Bladder microvascular endothelial cell (primary cell): ENCODE measurements around the gene PSME2. TPM values are rescaled to one million over a fixed set of nuclear protein-coding genes. Genes with fewer than 3 reads are reported as not detected.

ENCODE experiments used
- total RNA-seq: library from RNA; depleted of rRNA; stranded (reverse); fragments of >200 nt; gene quantifications from 2 replicates; pipeline ENCODE4 v1.2.3, GENCODE V29; 2014

PSME2 gene
- total RNA-seq, 1 donor from 2014 or later: 124 TPM

Other genes starting within 250 kb of the PSME2 start
- gene DHRS4, start 192.8 kb downstream of the PSME2 start, total RNA-seq: 39.0 and 58.4 TPM in 2 replicates
- 11.6 and 15.7 TPM in 2 replicates for gene DHRS4L2, start 157.7 kb downstream of the PSME2 start, total RNA-seq
- not detected in 2 replicates for gene CARMIL3, start 94.6 kb downstream of the PSME2 start, total RNA-seq
- not detected in 2 replicates for gene CPNE6, start 75.0 kb downstream of the PSME2 start, total RNA-seq
- gene PCK2, start 52.3 kb downstream of the PSME2 start, total RNA-seq: 4.4 and 9.4 TPM in 2 replicates
- 58.8 and 60.2 TPM in 2 replicates for gene DCAF11, start 31.8 kb downstream of the PSME2 start, total RNA-seq
- gene NRL, start 31.7 kb downstream of the PSME2 start, total RNA-seq: 0.82 and 0.97 TPM in 2 replicates
- 0.13 TPM in 1 of 2 replicates, not detected in the other for gene FITM1, start 16.0 kb downstream of the PSME2 start, total RNA-seq
- 118 and 158 TPM in 2 replicates for gene PSME1, start 10.4 kb downstream of the PSME2 start, total RNA-seq
- 17.6 and 28.3 TPM in 2 replicates for gene EMC9, start 5.0 kb downstream of the PSME2 start, total RNA-seq
- 37.1 and 38.4 TPM in 2 replicates for gene RNF31, start 888 bp upstream of the PSME2 start, total RNA-seq
- 55.4 and 72.4 TPM in 2 replicates for gene IRF9, start 14.7 kb upstream of the PSME2 start, total RNA-seq
- gene REC8, start 25.5 kb upstream of the PSME2 start, total RNA-seq: 2.3 and 2.5 TPM in 2 replicates
- gene IPO4, start 42.2 kb upstream of the PSME2 start, total RNA-seq: 22.2 and 46.8 TPM in 2 replicates
- gene TM9SF1, start 48.8 kb upstream of the PSME2 start, total RNA-seq: 30.3 and 60.7 TPM in 2 replicates
- gene TSSK4, start 59.1 kb upstream of the PSME2 start, total RNA-seq: not detected in 2 replicates
- 13.4 and 38.1 TPM in 2 replicates for gene CHMP4A, start 66.9 kb upstream of the PSME2 start, total RNA-seq
- gene MDP1, start 69.5 kb upstream of the PSME2 start, total RNA-seq: 6.3 and 7.7 TPM in 2 replicates
- 259 and 308 TPM in 2 replicates for gene NEDD8, start 85.8 kb upstream of the PSME2 start, total RNA-seq
- 97.6 and 118 TPM in 2 replicates for gene GMPR2, start 86.3 kb upstream of the PSME2 start, total RNA-seq
- gene TINF2, start 96.0 kb upstream of the PSME2 start, total RNA-seq: 41.1 and 55.2 TPM in 2 replicates
- 0.32 and 1.6 TPM in 2 replicates for gene TGM1, start 116.6 kb upstream of the PSME2 start, total RNA-seq
- gene RABGGTA, start 125.0 kb upstream of the PSME2 start, total RNA-seq: 16.0 and 27.5 TPM in 2 replicates
- 6.9 and 10.8 TPM in 2 replicates for gene DHRS1, start 153.2 kb upstream of the PSME2 start, total RNA-seq
- gene NOP9, start 153.2 kb upstream of the PSME2 start, total RNA-seq: 18.5 and 29.8 TPM in 2 replicates
- gene CIDEB, start 161.4 kb upstream of the PSME2 start, total RNA-seq: 3.7 and 3.8 TPM in 2 replicates
- gene LTB4R2, start 163.5 kb upstream of the PSME2 start, total RNA-seq: 2.6 and 5.0 TPM in 2 replicates
- gene LTB4R, start 164.9 kb upstream of the PSME2 start, total RNA-seq: 2.4 and 4.2 TPM in 2 replicates
- 61.5 and 89.6 TPM in 2 replicates for gene ADCY4, start 188.5 kb upstream of the PSME2 start, total RNA-seq
- gene RIPK3, start 193.4 kb upstream of the PSME2 start, total RNA-seq: 4.9 TPM in 2 replicates
- 3.2 and 7.4 TPM in 2 replicates for gene NFATC4, start 221.6 kb upstream of the PSME2 start, total RNA-seq